Fibroblast of lung (primary cell): Measurements from ENCODE around the gene ZC3H7B.

ENCODE experiments used
- EZH2 ChIP-seq: IDR thresholded peaks from 2 replicates; pipeline ENCODE4 v1.5.1; 2012; ENCODE audit warnings: low read length, control low read depth, mild to moderate bottlenecking; ENCODE audit errors: missing control alignments
- TF ChIP-seq, protein P1 (sequence below), 2 donors: IDR thresholded peaks in 1 of 2; conservative IDR thresholded peaks in 1 of 2; 1 replicate in 1 of 2; 2 replicates in 1 of 2; pipeline ENCODE4 v1.5.1; 2011 to 2012; ENCODE audit warnings: low read length in 2 of 2, control low read depth in 1 of 2, inconsistent platforms in 1 of 2, low read depth in 1 of 2, mild to moderate bottlenecking in 1 of 2

DNA sequence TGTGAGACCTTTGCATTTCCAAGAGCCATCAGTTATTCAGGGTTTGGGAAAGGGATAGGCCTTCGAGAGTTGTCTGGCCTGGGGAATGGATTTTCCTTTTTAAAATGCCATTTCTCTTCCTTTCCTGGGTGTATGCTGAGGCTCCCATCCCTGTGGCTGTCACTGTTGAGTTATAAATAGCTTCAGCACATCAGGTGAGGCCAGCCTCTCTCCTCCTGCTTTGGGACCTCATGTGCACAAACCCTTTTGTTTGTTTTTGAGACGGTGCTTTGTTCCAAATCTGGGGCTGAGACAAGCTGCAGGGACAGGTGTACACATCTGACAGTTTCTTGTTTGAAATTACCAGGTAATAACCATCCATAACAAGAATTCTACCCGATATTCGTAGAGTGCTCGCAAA lies 81.8 kb downstream of the ZC3H7B start:
- TF ChIP-seq, protein P1, sequence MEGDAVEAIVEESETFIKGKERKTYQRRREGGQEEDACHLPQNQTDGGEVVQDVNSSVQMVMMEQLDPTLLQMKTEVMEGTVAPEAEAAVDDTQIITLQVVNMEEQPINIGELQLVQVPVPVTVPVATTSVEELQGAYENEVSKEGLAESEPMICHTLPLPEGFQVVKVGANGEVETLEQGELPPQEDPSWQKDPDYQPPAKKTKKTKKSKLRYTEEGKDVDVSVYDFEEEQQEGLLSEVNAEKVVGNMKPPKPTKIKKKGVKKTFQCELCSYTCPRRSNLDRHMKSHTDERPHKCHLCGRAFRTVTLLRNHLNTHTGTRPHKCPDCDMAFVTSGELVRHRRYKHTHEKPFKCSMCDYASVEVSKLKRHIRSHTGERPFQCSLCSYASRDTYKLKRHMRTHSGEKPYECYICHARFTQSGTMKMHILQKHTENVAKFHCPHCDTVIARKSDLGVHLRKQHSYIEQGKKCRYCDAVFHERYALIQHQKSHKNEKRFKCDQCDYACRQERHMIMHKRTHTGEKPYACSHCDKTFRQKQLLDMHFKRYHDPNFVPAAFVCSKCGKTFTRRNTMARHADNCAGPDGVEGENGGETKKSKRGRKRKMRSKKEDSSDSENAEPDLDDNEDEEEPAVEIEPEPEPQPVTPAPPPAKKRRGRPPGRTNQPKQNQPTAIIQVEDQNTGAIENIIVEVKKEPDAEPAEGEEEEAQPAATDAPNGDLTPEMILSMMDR (conservative IDR thresholded peaks at IDR 0.05 in 1 of 2, IDR thresholded peaks at IDR 0.05 in 1 of 2; ENCODE audit: low read depth in 1 of 2, low read length in 2 of 2) = no peak
- no peak for TF ChIP-seq EZH2
